Adrenal gland (tissue), 12 donors: ENCODE data around the gene AKAP7. TPM values are rescaled to one million over a fixed set of nuclear protein-coding genes. Genes with fewer than 3 reads are reported as not detected.

ENCODE experiments used
- DNase-seq, 7 donors: peaks; one replicate each; pipeline ENCODE4 v3.0.0-alpha.2; 2019 to 2020
- H3K27ac ChIP-seq, 5 donors: fragments of 200-600 bp; sonication (generic) in 4 of 5; 1 replicate in 3 of 5; 2 replicates in 2 of 5; pipeline versions ENCODE4 v1.5.1 to v1.8.0; 2016 to 2020; ENCODE audit warnings: mild to moderate bottlenecking in 1 of 5
- H3K27me3 ChIP-seq: fragments of 200-600 bp; 2 replicates; pipeline ENCODE4 v1.8.0; 2021
- H3K36me3 ChIP-seq, 2 donors: fragments of 200-600 bp; replicated peaks in 1 of 2; 1 replicate in 1 of 2; 2 replicates in 1 of 2; pipeline versions ENCODE4 v1.5.1 to v1.8.0; 2018 to 2022
- H3K4me1 ChIP-seq, 2 donors: fragments of 200-600 bp; replicated peaks in 1 of 2; 1 replicate in 1 of 2; 2 replicates in 1 of 2; pipeline versions ENCODE4 v1.5.1 to v1.8.0; 2018 to 2021
- H3K4me3 ChIP-seq, 4 donors: fragments of 200-600 bp; sonication (generic) in 3 of 4; one replicate each; pipeline ENCODE4 v1.5.1; 2016 to 2018
- H3K9me3 ChIP-seq, 3 donors: fragments of 200-600 bp; sonication (generic) in 1 of 3; replicated peaks in 1 of 3; 1 replicate in 2 of 3; 2 replicates in 1 of 3; pipeline versions ENCODE4 v1.5.1 to v1.8.0; 2016 to 2021
- CTCF ChIP-seq, 6 experiments: fragments of 450-650 bp in 4 of 6; fragments of 200-600 bp in 2 of 6; sonication (generic) in 1 of 6; IDR thresholded peaks; 1 replicate in 5 of 6; 2 replicates in 1 of 6; pipeline versions ENCODE4 v1.5.1 to v1.8.0; 2016 to 2021; ENCODE audit warnings: antibody characterized with exemption in 6 of 6, mild to moderate bottlenecking in 2 of 6, moderate library complexity in 1 of 6
- POLR2A ChIP-seq, 2 donors: fragments of 450-650 bp; IDR thresholded peaks; one replicate each; pipeline ENCODE4 v1.6.1; 2017; ENCODE audit warnings: antibody characterized with exemption in 2 of 2, mild to moderate bottlenecking in 2 of 2, moderate library complexity in 1 of 2
- WGBS, 4 donors: extraction: QIAGEN DNeasy Blood & Tissue Kit in 2 of 4; methylation state at CpG; one replicate each; pipeline versions ENCODE4 v1.1.5 to v1.1.7; 2013 to 2017; 5-methylcytosine and 5-hydroxymethylcytosine counted together
- intact Hi-C, 2 donors: fragments of 100-400 bp; cut with DNase I; formaldehyde crosslinking; loops; one replicate each; pipeline versions ENCODE4 v1.14.1 to v1.15.0; 2022 to 2023
- polyA plus RNA-seq, 3 donors: library from polyadenylated mRNA; stranded (reverse); fragments of 200-250 nt in 2 of 3; fragments of 350-450 nt in 1 of 3; fragmentation: Illumina TruSeq in 1 of 3; extraction: RNeasy Lipid Tissue Mini Kit (QIAGEN cat#74804) in 1 of 3; gene quantifications; one replicate each; pipeline ENCODE4 v1.2.3, GENCODE V29; 2013 to 2014
- total RNA-seq, 9 donors: library from RNA; depleted of rRNA in 4 of 9; stranded (reverse); fragments of >200 nt in 4 of 9; fragments of 120-200 nt in 1 of 9; fragmentation: NEBNext Ultra II Directional in 1 of 9; extraction: Animal tissue kit (Norgen Biotek cat#: 25700) in 1 of 9; gene quantifications; one replicate each; pipeline versions ENCODE4 v1.1.0 to v1.2.4, GENCODE V29; 2013 to 2023
- donor health status: healthy with polysubstance abuse.
- donor health status: Bipolar disorder and iron deficiency.
- donor health status: DM: yes; HTN: yes; CAD: no.
- donor health status: DM: no; HTN: no; CAD: no.
- donor health status: DM: no; HTN: no; CAD: no.
- donor health status: DM: yes; HTN: yes; CAD: no.

The AKAP7 gene
- total and polyA plus RNA-seq, 12 donors = 36.2 to 165 (median 62.2) TPM

DNA sequence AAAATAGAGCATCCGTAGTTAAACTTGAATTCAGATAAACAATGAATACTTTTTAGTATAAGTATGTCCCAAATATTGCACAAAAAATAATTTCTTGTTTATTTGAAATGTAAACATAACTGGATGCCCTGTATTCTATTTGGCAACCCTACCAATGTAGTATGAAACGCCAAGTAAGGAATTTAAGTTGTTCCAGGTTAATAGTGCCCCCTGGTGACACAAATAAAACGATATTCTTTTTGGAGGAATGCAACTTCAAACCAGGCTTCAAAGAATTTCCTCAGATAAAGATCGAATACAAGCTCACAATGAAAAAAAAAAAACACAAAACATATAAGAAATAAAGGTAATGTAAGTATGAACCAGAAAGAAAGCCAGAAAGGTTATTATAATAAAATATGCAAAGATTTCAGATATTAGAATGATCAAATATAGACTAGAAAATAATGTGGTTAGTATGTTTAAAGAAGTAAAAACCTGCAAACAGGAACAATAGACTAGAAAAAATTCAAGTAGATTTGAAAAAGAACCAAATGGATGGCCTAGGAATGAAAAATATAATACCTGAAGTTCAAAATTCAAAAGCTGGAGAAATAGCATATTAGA, 18.4 kb upstream of the AKAP7 start:
- Histone ChIP-seq H3K27ac (no peak overlapping the region), H3K27me3 (no peaks in the 10 kb centered on the region), H3K36me3 (no peaks in the 10 kb centered on the region), H3K4me1 (no peaks in the 10 kb centered on the region), H3K4me3 (no peak overlapping the region), H3K9me3 (no peaks in the 10 kb centered on the region)
- no peak for DNase-seq
- TF ChIP-seq POLR2A (IDR thresholded peaks at IDR 0.05) (no peak), CTCF (IDR thresholded peaks at IDR 0.05) (peak; percentile 41 to 78 (median 64))
- WGBS, 4 donors = 42 to 44% (median 43%) methylated on average over 4 of the region's 4 CpGs
- intact Hi-C loops = loop anchor here (5.0 kb wide), 1 partner anchor 230 kb away; no protein-coding TSS in a partner anchor

GRCh38 chr6:131117878-131118277, 17.4 kb upstream of the AKAP7 start:
- no peak overlapping the region for H3K4me3 ChIP-seq
- H3K27ac ChIP-seq = no peak overlapping the region
- DNase-seq = no peak
- no peaks in the 10 kb centered on the region for H3K9me3 ChIP-seq
- H3K27me3 ChIP-seq = no peaks in the 10 kb centered on the region
- no peaks in the 10 kb centered on the region for H3K36me3 ChIP-seq
- WGBS, 4 donors = 82 to 86% (median 84%) methylated on average over 3 of the region's 3 CpGs
- intact Hi-C loops = loop anchor here (5.0 kb wide), 1 partner anchor 231 kb away; no protein-coding TSS in a partner anchor
- TF ChIP-seq CTCF (IDR thresholded peaks at IDR 0.05) = no peak
- no peak for TF ChIP-seq POLR2A (IDR thresholded peaks at IDR 0.05)
- H3K4me1 ChIP-seq = no peaks in the 10 kb centered on the region

- Histone ChIP-seq H3K27ac (no peak overlapping the region), H3K9me3 (no peaks in the 10 kb centered on the region), H3K4me3 (no peak overlapping the region), H3K36me3 (no peaks in the 10 kb centered on the region), H3K27me3 (no peaks in the 10 kb centered on the region), H3K4me1 (no peaks in the 10 kb centered on the region)
- no peak for DNase-seq
- 42 to 64% (median 55%) methylated on average over 3 of the region's 3 CpGs for WGBS, 4 donors
- TF ChIP-seq CTCF (IDR thresholded peaks at IDR 0.05) (no peak), POLR2A (IDR thresholded peaks at IDR 0.05) (no peak)
- intact Hi-C loops = no loop called here
Observed at GRCh38 chr6:131122007-131122406, 13.3 kb upstream of the AKAP7 start.

GRCh38 chr6:131122516-131122915, 12.8 kb upstream of the AKAP7 start:
- H3K9me3 ChIP-seq = no peaks in the 10 kb centered on the region
- H3K4me3 ChIP-seq = no peak overlapping the region
- no peaks in the 10 kb centered on the region for H3K36me3 ChIP-seq
- intact Hi-C loops = no loop called here
- no peak for DNase-seq
- H3K27ac ChIP-seq = no peak overlapping the region
- H3K4me1 ChIP-seq = no peaks in the 10 kb centered on the region
- no peaks in the 10 kb centered on the region for H3K27me3 ChIP-seq
- no peak for TF ChIP-seq CTCF (IDR thresholded peaks at IDR 0.05)
- no peak for TF ChIP-seq POLR2A (IDR thresholded peaks at IDR 0.05)
- WGBS, 4 donors = 71 to 85% (median 75%) methylated on average over 1 of the region's 1 CpG
